Breast epithelium (tissue), 4 donors: ENCODE results near the gene DSCAML1. TPM values are rescaled to one million over a fixed set of nuclear protein-coding genes. Genes with fewer than 3 reads are reported as not detected.

Experiments used
- DNase-seq, 2 donors: peaks; one replicate each; pipeline ENCODE4 v3.0.0-alpha.2; 2019; ENCODE audit warnings: low spot score in 2 of 2
- H3K27ac ChIP-seq, 2 donors: fragments of 200-600 bp; sonication (generic) in 1 of 2; one replicate each; pipeline ENCODE4 v1.5.1; 2016 to 2019; ENCODE audit warnings: mild to moderate bottlenecking in 1 of 2
- H3K27me3 ChIP-seq, 2 donors: fragments of 200-600 bp; sonication (generic) in 1 of 2; one replicate each; pipeline versions ENCODE4 v1.5.1 to v1.6.0; 2017 to 2019; ENCODE audit warnings: control low read depth in 1 of 2, mild to moderate bottlenecking in 1 of 2
- H3K36me3 ChIP-seq: fragments of 200-600 bp; one replicate; pipeline ENCODE4 v1.5.1; 2019
- H3K4me1 ChIP-seq, 2 donors: fragments of 200-600 bp; sonication (generic); one replicate each; pipeline ENCODE4 v1.5.1; 2016 to 2019; ENCODE audit warnings: control low read depth in 1 of 2
- H3K4me3 ChIP-seq, 3 donors: fragments of 200-600 bp; sonication (generic); 1 replicate in 2 of 3; 2 replicates in 1 of 3; pipeline ENCODE4 v1.5.1; 2016 to 2019; ENCODE audit warnings: mild to moderate bottlenecking in 3 of 3, moderate library complexity in 2 of 3
- H3K9me3 ChIP-seq, 2 donors: fragments of 200-600 bp; sonication (generic) in 1 of 2; one replicate each; pipeline ENCODE4 v1.5.1; 2016 to 2019; ENCODE audit warnings: control low read depth in 1 of 2
- CTCF ChIP-seq, 3 donors: fragments of 450-650 bp; IDR thresholded peaks; one replicate each; pipeline ENCODE4 v1.5.1; 2016 to 2017; ENCODE audit warnings: antibody characterized with exemption in 3 of 3, mild to moderate bottlenecking in 3 of 3, moderate library complexity in 3 of 3
- POLR2A ChIP-seq: fragments of 450-650 bp; IDR thresholded peaks from one replicate; pipeline ENCODE4 v1.6.1; 2016; ENCODE audit warnings: antibody characterized with exemption, mild to moderate bottlenecking, moderate library complexity
- POLR2AphosphoS5 ChIP-seq, 3 donors: sonication (generic); formaldehyde crosslinking; IDR thresholded peaks; one replicate each; pipeline ENCODE4 v1.6.1; 2017; ENCODE audit warnings: antibody characterized with exemption in 3 of 3
- intact Hi-C: fragments of 100-400 bp; cut with DNase I; formaldehyde crosslinking; loops from one replicate; pipeline ENCODE4 v1.15.1; 2023; ENCODE audit warnings: low total_unique reads
- total RNA-seq, 3 donors: library from RNA; depleted of rRNA; stranded (reverse); fragments of >200 nt; gene quantifications; one replicate each; pipeline ENCODE4 v1.1.0, GENCODE V29; 2016

The DSCAML1 gene
- total RNA-seq, 3 donors from 2014 or later = 0.33 to 1.8 (median 0.64) TPM

- no peaks in the 10 kb centered on the region for H3K9me3 ChIP-seq
- no peak for DNase-seq
- no peak overlapping the region for H3K4me3 ChIP-seq
- no peaks in the 10 kb centered on the region for H3K27me3 ChIP-seq
- no peak overlapping the region for H3K27ac ChIP-seq
- H3K4me1 ChIP-seq = no peaks in the 10 kb centered on the region
- TF ChIP-seq CTCF (IDR thresholded peaks at IDR 0.05) = no peak
- TF ChIP-seq POLR2AphosphoS5 (IDR thresholded peaks at IDR 0.05) = no peak
- TF ChIP-seq POLR2A = no peak
- no peaks in the 10 kb centered on the region for H3K36me3 ChIP-seq
- intact Hi-C loops = no loop called here
These were observed 71.8 kb downstream of the DSCAML1 start for GRCh38 chr11:117725048-117725734.

GRCh38 chr11:117724621-117725020 is 72.4 kb downstream of the DSCAML1 start:
- no peaks in the 10 kb centered on the region for H3K9me3 ChIP-seq
- intact Hi-C loops = no loop called here
- DNase-seq = no peak
- no peak overlapping the region for H3K27ac ChIP-seq
- TF ChIP-seq POLR2A (no peak), CTCF (IDR thresholded peaks at IDR 0.05) (no peak), POLR2AphosphoS5 (IDR thresholded peaks at IDR 0.05) (no peak)
- H3K4me3 ChIP-seq = no peak overlapping the region
- H3K36me3 ChIP-seq = no peaks in the 10 kb centered on the region
- no peaks in the 10 kb centered on the region for H3K4me1 ChIP-seq
- H3K27me3 ChIP-seq = no peaks in the 10 kb centered on the region

- H3K27me3 ChIP-seq = no peaks in the 10 kb centered on the region
- intact Hi-C loops = no loop called here
- no peak for DNase-seq
- H3K27ac ChIP-seq = no peak overlapping the region
- no peak for TF ChIP-seq CTCF (IDR thresholded peaks at IDR 0.05)
- no peak for TF ChIP-seq POLR2AphosphoS5 (IDR thresholded peaks at IDR 0.05)
- no peak for TF ChIP-seq POLR2A
- no peak overlapping the region for H3K4me3 ChIP-seq
- no peaks in the 10 kb centered on the region for H3K4me1 ChIP-seq
- no peaks in the 10 kb centered on the region for H3K9me3 ChIP-seq
- H3K36me3 ChIP-seq = no peaks in the 10 kb centered on the region
These were observed 72.9 kb downstream of the DSCAML1 start for GRCh38 chr11:117724104-117724503.

- Histone ChIP-seq H3K4me3 (no peak overlapping the region), H3K27me3 (no peaks in the 10 kb centered on the region), H3K36me3 (no peaks in the 10 kb centered on the region), H3K4me1 (no peaks in the 10 kb centered on the region), H3K9me3 (no peaks in the 10 kb centered on the region), H3K27ac (no peak overlapping the region)
- TF ChIP-seq POLR2A = no peak
- TF ChIP-seq POLR2AphosphoS5 (IDR thresholded peaks at IDR 0.05) = no peak
- no peak for TF ChIP-seq CTCF (IDR thresholded peaks at IDR 0.05)
- intact Hi-C loops = no loop called here
- DNase-seq = no peak
These were observed 73.6 kb downstream of the DSCAML1 start for GRCh38 chr11:117723277-117724024.

- Histone ChIP-seq H3K4me3 (no peak overlapping the region), H3K27me3 (no peaks in the 10 kb centered on the region), H3K9me3 (no peaks in the 10 kb centered on the region), H3K4me1 (no peaks in the 10 kb centered on the region), H3K27ac (no peak overlapping the region), H3K36me3 (no peaks in the 10 kb centered on the region)
- DNase-seq = no peak
- intact Hi-C loops = no loop called here
- no peak for TF ChIP-seq POLR2AphosphoS5 (IDR thresholded peaks at IDR 0.05)
- TF ChIP-seq CTCF (IDR thresholded peaks at IDR 0.05) = no peak
- TF ChIP-seq POLR2A = no peak
These were observed 74.9 kb downstream of the DSCAML1 start for GRCh38 chr11:117722082-117722481.
